Naive B cell (primary cell): Measurements from ENCODE around the gene KRT86. TPM values are rescaled to one million over a fixed set of nuclear protein-coding genes. Genes with fewer than 3 reads are reported as not detected.
A peak's percentile ranks its signal among the peaks of the same experiment; 100 is the strongest.

ENCODE experiments used
- ATAC-seq, 2 donors: fragments of 150-1000 bp; cut with Tn5 transposase; 2 replicates each; pipeline ENCODE4 v1.10.0; 2021; ENCODE audit warnings: low read depth in 2 of 2, mild to moderate bottlenecking in 2 of 2, moderate library complexity in 2 of 2
- DNase-seq: peaks from one replicate; pipeline ENCODE4 v3.0.0; 2022
- H3K27ac Mint-ChIP-seq, 6 donors: one replicate each; pipeline ENCODE4 v1.8.0; 2020 to 2022; ENCODE audit warnings: mild to moderate bottlenecking in 6 of 6, mixed read lengths in 6 of 6, moderate library complexity in 5 of 6, inconsistent platforms in 2 of 6
- H3K27me3 Mint-ChIP-seq, 3 donors: one replicate each; pipeline ENCODE4 v1.8.0; 2021 to 2022; ENCODE audit warnings: mixed read lengths in 3 of 3, mild to moderate bottlenecking in 1 of 3
- H3K36me3 Mint-ChIP-seq, 2 donors: one replicate each; pipeline ENCODE4 v1.8.0; 2020 to 2022; ENCODE audit warnings: mixed read lengths in 2 of 2, inconsistent platforms in 1 of 2, mild to moderate bottlenecking in 1 of 2
- H3K4me1 Mint-ChIP-seq, 3 donors: one replicate each; pipeline ENCODE4 v1.8.0; 2020 to 2022; ENCODE audit warnings: mixed read lengths in 3 of 3, inconsistent platforms in 1 of 3, mild to moderate bottlenecking in 1 of 3, moderate library complexity in 1 of 3
- H3K4me3 Mint-ChIP-seq, 8 donors: one replicate each; pipeline ENCODE4 v1.8.0; 2020 to 2022; ENCODE audit warnings: mild to moderate bottlenecking in 8 of 8, mixed read lengths in 8 of 8, moderate library complexity in 8 of 8, inconsistent platforms in 2 of 8
- H3K9me3 Mint-ChIP-seq, 7 donors: one replicate each; pipeline ENCODE4 v1.8.0; 2020 to 2022; ENCODE audit warnings: mixed read lengths in 7 of 7, mild to moderate bottlenecking in 5 of 7, inconsistent platforms in 2 of 7, moderate library complexity in 1 of 7
- polyA plus RNA-seq, 6 donors: library from polyadenylated mRNA; unstranded; fragments of 300-500 nt; fragmentation: Illumina TruSeq; gene quantifications; one replicate each; pipeline ENCODE4 v1.2.3, GENCODE V29; 2021; ENCODE audit warnings: low read depth in 6 of 6

Gene KRT86
- polyA plus RNA-seq = not detected

- Mint-ChIP-seq H3K4me3 (peak within 1 kb of the TSS in 1 of 8 donors; percentile 44), H3K27ac (peak within 1 kb of the TSS in 2 of 6 donors; percentile 31 to 40), H3K36me3 (no peaks in the 10 kb centered on the region), H3K27me3 (peaks cover 37 to 76% (median 70%) of the 10 kb centered on the region in 3 donors), H3K4me1 (peaks cover 4 to 6% (median 4%) of the 10 kb centered on the region in 3 donors), H3K9me3 (no peaks in the 10 kb centered on the region)
- DNase-seq (no peak), ATAC-seq (no peak)
Measured at GRCh38 chr12:52274521-52275120, at the start of gene KRT86. Gene KRT86 (plus strand): TSS chr12:52274645. CDS start chr12:52301917, 27,272 bp downstream.

DNA sequence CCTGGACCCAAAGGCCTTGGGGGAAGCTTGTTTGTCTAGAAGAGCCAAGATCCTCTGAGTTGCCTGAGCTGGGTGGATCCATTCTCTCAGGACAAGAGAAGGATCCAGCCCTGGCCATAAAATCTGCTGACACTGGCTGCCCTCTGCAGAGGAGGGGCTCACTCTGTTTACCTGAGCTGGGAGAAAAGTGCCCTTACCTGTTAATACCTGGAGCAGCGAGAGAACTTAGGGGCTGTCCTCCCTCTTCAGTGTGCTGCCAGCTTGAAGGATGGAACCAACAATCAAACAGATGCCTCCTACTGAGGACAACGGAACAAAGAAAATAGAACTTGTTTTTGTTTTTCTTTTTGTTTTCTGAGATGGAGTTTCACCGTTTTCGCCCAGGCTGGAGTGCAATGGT, 48.7 kb upstream of the KRT86 start:
- H3K27ac Mint-ChIP-seq = no peak overlapping the region
- DNase-seq = no peak
- H3K36me3 Mint-ChIP-seq = no peaks in the 10 kb centered on the region
- H3K4me3 Mint-ChIP-seq = no peak overlapping the region
- peaks cover 40 to 52% (median 49%) of the 10 kb centered on the region in 3 donors for H3K27me3 Mint-ChIP-seq
- no peaks in the 10 kb centered on the region for H3K4me1 Mint-ChIP-seq
- ATAC-seq = no peak
- H3K9me3 Mint-ChIP-seq = no peaks in the 10 kb centered on the region

- Mint-ChIP-seq H3K4me3 (no peak overlapping the region), H3K4me1 (no peaks in the 10 kb centered on the region), H3K27me3 (peaks cover 36 to 52% (median 51%) of the 10 kb centered on the region in 3 donors), H3K9me3 (no peaks in the 10 kb centered on the region), H3K36me3 (no peaks in the 10 kb centered on the region), H3K27ac (no peak overlapping the region)
- no peak for ATAC-seq
- DNase-seq = no peak
Measured at GRCh38 chr12:52226446-52226845, 48.0 kb upstream of the KRT86 start.

DNA sequence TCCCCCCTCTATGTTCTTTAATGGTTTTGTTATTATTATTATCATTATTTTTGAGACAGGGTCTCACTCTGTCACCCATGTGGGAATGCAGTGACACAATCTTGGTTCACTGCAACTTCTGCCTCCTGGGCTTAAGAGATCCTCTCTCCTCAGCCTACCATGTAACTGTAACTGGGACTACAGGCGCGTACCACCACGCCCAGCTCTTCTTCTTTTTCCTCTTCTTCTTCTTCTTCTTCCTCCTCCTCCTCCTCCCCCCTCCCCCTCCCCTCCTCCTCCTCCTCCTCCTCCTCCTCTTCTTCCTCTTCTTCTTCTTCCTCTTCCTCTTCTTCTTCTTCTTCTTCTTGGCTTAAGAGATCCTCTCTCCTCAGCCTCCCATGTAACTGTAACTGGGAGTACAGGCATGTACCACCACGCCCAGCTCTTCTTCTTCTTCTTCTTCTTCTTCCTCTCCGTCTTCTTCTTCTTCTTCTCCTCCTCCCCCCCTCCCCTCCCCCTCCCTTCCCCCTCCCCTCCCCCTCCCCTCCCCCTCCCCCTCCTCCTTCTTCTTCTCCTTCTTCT, 46.8 kb upstream of the KRT86 start:
- H3K27me3 Mint-ChIP-seq = peaks cover 48 to 54% (median 51%) of the 10 kb centered on the region in 3 donors
- no peaks in the 10 kb centered on the region for H3K4me1 Mint-ChIP-seq
- no peaks in the 10 kb centered on the region for H3K36me3 Mint-ChIP-seq
- H3K9me3 Mint-ChIP-seq = no peaks in the 10 kb centered on the region
- ATAC-seq (no peak), DNase-seq (no peak)
- H3K27ac Mint-ChIP-seq = no peak overlapping the region
- H3K4me3 Mint-ChIP-seq = peak overlapping the region in 1 of 8 donors; percentile 23

DNA sequence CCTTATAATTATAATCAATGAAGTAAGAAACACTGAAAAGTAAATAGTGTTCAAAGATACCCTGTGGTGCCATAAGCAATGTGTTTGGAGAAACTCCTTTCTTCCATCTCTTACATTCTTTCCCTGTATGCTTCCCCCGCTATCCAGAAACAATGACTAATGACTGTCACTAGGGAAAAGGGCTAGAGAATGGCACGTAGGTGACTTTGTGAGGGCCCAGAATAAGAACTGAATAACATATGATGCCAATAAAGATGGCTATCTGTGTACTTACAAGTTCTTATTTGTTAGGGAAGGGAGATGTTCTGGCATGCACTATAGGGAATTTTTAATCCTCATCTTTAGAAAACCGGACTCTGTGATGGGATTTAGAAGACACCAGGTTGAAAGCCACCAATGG, 46.1 kb upstream of the KRT86 start:
- peaks cover 48 to 57% (median 52%) of the 10 kb centered on the region in 3 donors for H3K27me3 Mint-ChIP-seq
- H3K4me1 Mint-ChIP-seq = no peaks in the 10 kb centered on the region
- no peak for ATAC-seq
- DNase-seq = no peak
- no peak overlapping the region for H3K4me3 Mint-ChIP-seq
- no peak overlapping the region for H3K27ac Mint-ChIP-seq
- H3K36me3 Mint-ChIP-seq = no peaks in the 10 kb centered on the region
- no peaks in the 10 kb centered on the region for H3K9me3 Mint-ChIP-seq

DNA sequence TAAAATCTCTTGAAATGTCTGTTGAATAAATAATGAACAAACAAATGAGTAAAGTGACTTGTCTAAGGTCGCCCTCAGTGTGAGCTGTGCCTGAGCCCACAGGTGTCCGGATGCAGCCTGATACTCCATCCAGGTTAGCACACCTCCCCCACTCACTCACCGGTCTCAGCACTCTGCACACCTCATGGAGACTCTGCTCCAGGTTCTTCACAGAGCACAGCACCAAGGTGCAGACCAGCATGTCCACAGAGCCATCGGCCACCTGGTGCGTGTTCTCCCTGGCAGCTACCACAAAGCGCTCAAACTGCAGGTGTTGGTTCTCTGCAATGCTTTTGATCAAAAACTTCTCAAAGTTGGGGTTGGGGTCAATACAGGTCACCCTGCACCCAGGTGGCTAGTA, 45.5 kb upstream of the KRT86 start:
- no peak for DNase-seq
- Mint-ChIP-seq H3K4me1 (no peaks in the 10 kb centered on the region), H3K27me3 (peaks cover 45 to 57% (median 52%) of the 10 kb centered on the region in 3 donors), H3K4me3 (no peak overlapping the region), H3K27ac (no peak overlapping the region), H3K9me3 (no peaks in the 10 kb centered on the region), H3K36me3 (no peaks in the 10 kb centered on the region)
- no peak for ATAC-seq

DNA sequence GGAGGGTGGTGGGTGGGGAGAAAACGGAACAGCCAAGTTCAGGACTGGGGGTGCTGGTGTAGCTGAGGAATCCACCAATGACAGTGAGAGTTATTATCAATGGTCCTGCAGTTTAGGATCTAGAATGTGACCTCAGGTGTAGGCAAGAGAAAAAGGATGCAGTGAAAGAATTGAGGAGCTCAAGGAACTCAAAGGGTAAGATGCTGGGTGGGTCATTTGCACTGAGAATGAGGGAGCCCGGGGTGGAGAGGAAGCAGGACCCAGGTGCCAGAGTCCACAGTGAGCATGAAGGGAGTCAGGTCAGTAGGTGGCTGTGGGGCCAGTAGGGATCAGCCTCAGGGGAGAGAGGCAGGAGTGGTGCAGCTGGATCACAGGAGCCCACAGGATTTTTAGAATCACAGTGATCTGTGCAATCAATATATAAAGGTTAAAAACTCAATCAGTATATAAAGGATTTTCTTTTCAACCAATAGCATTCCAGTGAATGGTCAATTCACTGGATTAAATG, 44.6 kb upstream of the KRT86 start:
- peaks cover 36 to 59% (median 57%) of the 10 kb centered on the region in 3 donors for H3K27me3 Mint-ChIP-seq
- ATAC-seq = no peak
- no peaks in the 10 kb centered on the region for H3K4me1 Mint-ChIP-seq
- H3K9me3 Mint-ChIP-seq = no peaks in the 10 kb centered on the region
- H3K27ac Mint-ChIP-seq = peak overlapping the region in 1 of 6 donors; percentile 1
- H3K36me3 Mint-ChIP-seq = no peaks in the 10 kb centered on the region
- H3K4me3 Mint-ChIP-seq = no peak overlapping the region
- no peak for DNase-seq

GRCh38 chr12:52230364-52231281, 43.8 kb upstream of the KRT86 start:
- H3K36me3 Mint-ChIP-seq = no peaks in the 10 kb centered on the region
- DNase-seq (no peak), ATAC-seq (no peak)
- H3K27me3 Mint-ChIP-seq = peaks cover 34 to 65% (median 63%) of the 10 kb centered on the region in 3 donors
- H3K27ac Mint-ChIP-seq = peak overlapping the region in 1 of 6 donors; percentile 85
- no peaks in the 10 kb centered on the region for H3K4me1 Mint-ChIP-seq
- H3K9me3 Mint-ChIP-seq = no peaks in the 10 kb centered on the region
- H3K4me3 Mint-ChIP-seq = peak overlapping the region in 1 of 8 donors; percentile 55

DNA sequence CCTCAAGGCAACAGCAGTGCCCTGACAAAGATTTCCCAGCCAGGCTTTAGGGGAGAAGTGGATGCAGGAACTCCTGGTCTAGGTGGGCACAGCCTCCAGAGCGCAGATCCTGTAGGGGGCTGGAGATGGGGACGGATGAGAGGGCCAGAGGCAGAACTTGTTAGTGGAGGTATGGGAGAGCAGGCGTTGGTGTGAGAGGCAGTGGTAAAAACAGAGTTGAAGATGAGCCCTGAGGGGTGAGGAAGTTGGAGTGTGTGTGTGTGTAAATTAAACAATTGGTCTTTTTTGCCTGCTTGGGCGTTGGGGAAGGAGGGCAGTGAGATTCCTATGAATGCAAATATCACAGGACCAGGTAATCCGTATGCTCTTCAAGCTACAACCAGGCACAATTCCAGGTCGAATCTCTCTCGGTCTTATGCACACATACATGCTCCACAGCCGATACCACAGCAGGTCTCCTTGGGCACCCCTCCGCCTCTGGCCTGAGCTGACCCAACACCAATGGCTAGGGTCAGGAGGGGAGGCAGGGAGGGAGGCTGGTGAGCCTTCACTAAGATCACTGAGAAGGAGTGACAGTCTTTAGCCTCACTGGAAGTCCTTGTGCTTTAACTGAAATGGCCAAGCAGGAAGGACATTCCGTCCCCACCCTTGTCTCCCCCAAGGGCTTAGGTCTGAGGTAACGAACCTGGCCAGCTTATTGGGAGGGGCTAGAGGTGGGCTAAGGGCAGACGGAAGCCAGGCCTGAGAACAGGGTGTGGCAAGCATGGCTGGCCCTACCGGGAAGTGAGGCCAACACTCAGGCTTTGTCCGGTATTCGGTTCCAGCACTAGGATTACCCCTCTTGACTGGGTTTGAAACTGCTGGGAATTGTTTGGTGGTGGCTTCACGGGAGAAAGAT, 42.9 kb upstream of the KRT86 start:
- H3K4me1 Mint-ChIP-seq = no peaks in the 10 kb centered on the region
- peaks cover 34 to 69% (median 66%) of the 10 kb centered on the region in 3 donors for H3K27me3 Mint-ChIP-seq
- H3K9me3 Mint-ChIP-seq = no peaks in the 10 kb centered on the region
- peak overlapping the region in 1 of 8 donors; percentile 61 for H3K4me3 Mint-ChIP-seq
- no peak for ATAC-seq
- no peak overlapping the region for H3K27ac Mint-ChIP-seq
- no peaks in the 10 kb centered on the region for H3K36me3 Mint-ChIP-seq
- DNase-seq = no peak

DNA sequence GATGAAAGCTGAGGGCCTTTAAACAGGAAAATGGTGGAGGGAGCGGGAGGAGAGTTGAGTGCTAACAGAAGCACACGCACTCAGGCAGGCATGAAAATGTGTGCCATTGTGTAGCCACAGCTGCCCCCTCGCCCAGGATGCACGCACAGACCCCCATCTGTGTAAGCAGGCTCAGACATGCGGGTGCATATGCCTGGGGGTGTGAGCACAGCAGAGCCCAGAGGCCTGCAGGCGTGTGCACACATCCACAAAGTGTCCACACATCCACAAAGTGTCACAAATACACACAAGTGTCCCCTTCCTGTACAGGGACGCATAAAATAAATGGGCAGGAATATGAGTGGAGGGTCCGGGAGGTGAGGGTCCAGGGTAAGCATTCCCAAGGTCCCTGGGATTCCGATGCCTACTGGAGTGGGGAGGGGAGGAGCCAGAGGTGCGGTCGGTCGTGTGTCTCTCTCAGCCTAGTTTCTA, 42.2 kb upstream of the KRT86 start:
- Mint-ChIP-seq H3K4me1 (no peaks in the 10 kb centered on the region), H3K36me3 (no peaks in the 10 kb centered on the region), H3K27ac (no peak overlapping the region), H3K9me3 (no peaks in the 10 kb centered on the region), H3K4me3 (peak overlapping the region in 2 of 8 donors; percentile 61 to 68), H3K27me3 (peaks cover 40 to 74% (median 66%) of the 10 kb centered on the region in 3 donors)
- ATAC-seq (no peak), DNase-seq (no peak)

GRCh38 chr12:52232674-52233461, 41.6 kb upstream of the KRT86 start, which contains the start of gene KRT7:
Gene KRT7 (plus strand): TSS chr12:52233243. CDS start chr12:52233297, 54 bp downstream.
- Mint-ChIP-seq H3K27ac (no peak within 1 kb of the TSS), H3K4me1 (no peaks in the 10 kb centered on the region), H3K27me3 (peaks cover 40 to 73% (median 66%) of the 10 kb centered on the region in 3 donors), H3K9me3 (no peaks in the 10 kb centered on the region), H3K36me3 (no peaks in the 10 kb centered on the region), H3K4me3 (peak within 1 kb of the TSS in 2 of 8 donors; percentile 61 to 68)
- no peak for DNase-seq
- no peak for ATAC-seq
